ENCODE data around the gene TRIM52.

GRCh38 chr5:181235689-181236366 lies 25.1 kb downstream of the TRIM52 start:
- no peak for TF ChIP-seq CTCF (IDR thresholded peaks at IDR 0.05)
- TF ChIP-seq POLR2AphosphoS5 (IDR thresholded peaks at IDR 0.05; ENCODE audit: low read depth, low read length) = peak; percentile 54; the same call in 1 of the 2 replicates
- TF ChIP-seq SIN3A (IDR thresholded peaks at IDR 0.05; ENCODE audit: borderline replicate concordance, insufficient read depth, low read depth, low read length) = peak; percentile 31; the same call in 1 of the 2 replicates
- no peak for TF ChIP-seq REST (IDR thresholded peaks at IDR 0.05; ENCODE audit: insufficient read depth in 1 of 2, low read depth in 2 of 2, low read length in 1 of 2)
- no peak for TF ChIP-seq TCF7L2 (IDR thresholded peaks at IDR 0.05; ENCODE audit: low read depth, low read length)
